NCI-H2029 treated with DMSO at 0.1 percent for 48 hours (cell line): Measurements from ENCODE around the gene ADH7.

Experiments used
- DNase-seq: peaks from one replicate; lab custom pipeline; 2025; lab: John Stamatoyannopoulos, UW

Gene ADH7

DNA sequence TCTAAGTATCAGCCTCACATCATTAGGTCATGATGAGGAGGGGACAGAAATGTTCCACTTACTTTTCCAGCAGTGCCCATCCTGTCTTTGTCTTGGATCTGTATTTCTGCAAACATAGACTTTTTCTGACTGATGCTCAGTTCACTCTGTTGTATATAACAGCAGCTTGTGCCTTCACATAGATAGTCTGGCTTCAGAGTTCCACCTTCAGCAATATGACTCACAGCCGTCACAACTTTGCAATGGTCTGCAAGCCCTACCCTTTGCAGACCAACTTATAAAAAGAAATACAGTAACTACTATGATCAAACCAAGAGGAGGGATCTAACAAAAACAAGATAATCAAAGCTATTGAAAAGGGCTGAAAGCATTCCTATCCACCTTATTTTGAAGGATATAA, at the start of gene ADH7:
ADH7 (minus strand) TSS at position 189 of the 400 bp plus-strand sequence; CDS start at position 80, 109 bp downstream.
- no peak for DNase-seq

GRCh38 chr4:99483636-99484035, 48.5 kb upstream of the ADH7 start:
- no peak for DNase-seq

DNA sequence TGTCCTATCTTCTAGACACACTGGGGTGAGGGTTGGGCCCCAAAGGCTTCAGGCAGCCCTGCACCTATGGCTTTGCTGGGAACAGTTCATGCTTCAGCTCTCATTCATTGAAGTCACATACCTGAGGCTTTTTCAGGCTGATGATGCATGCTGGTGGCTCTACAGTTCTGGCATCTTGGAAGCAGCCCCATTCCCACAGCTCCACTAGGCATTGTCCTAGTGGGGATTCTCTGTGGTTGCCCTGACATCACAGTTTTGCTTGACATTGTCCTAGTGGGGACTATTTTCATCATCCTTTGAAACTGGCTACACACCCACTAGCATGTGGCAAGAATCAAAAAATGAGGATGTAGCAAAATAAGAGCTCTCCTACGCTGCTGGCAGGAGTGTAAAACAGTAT, 38.0 kb upstream of the ADH7 start:
- no peak for DNase-seq

DNA sequence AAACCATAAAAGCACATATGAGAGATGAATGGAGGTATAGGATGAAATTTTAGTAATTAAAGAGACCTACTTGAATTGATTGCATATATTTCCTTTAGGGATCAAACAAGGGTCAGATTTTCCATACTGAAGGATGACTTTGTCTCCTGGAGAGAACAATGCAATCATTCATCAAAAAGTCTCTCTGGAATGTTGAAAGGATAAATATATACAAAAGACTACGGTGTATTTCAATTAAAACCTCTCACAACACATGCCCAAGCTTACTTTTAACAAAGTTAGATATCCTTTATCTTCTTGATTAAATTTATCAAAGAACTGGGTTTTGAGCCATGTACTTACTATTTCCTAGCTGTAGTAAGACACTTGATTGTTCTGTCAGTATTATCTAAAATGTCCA, 36.8 kb upstream of the ADH7 start:
- no peak for DNase-seq

GRCh38 chr4:99471349-99471748, 36.2 kb upstream of the ADH7 start:
- no peak for DNase-seq

GRCh38 chr4:99468889-99469288, 33.7 kb upstream of the ADH7 start:
- no peak for DNase-seq

- no peak for DNase-seq
Measured at GRCh38 chr4:99467887-99468286, 32.7 kb upstream of the ADH7 start.

DNA sequence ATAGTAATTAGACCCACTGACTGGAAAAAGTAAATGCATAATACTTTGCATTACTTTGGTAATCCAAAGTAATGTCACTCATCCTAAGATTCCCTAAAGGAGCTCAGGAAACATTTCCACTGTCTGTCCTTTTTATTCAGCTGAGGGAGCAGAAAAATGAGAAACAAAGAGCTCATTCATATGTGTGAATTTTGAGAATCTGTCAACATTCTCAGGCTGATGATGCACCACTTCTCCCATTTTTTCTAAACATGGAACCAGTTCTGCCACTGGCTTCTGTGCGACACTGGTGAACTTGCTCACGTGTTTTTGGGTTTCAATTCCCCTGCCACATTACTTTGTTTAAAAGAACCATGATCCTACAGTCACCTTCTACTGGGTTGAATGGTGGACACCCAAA, 28.4 kb upstream of the ADH7 start:
- no peak for DNase-seq

DNA sequence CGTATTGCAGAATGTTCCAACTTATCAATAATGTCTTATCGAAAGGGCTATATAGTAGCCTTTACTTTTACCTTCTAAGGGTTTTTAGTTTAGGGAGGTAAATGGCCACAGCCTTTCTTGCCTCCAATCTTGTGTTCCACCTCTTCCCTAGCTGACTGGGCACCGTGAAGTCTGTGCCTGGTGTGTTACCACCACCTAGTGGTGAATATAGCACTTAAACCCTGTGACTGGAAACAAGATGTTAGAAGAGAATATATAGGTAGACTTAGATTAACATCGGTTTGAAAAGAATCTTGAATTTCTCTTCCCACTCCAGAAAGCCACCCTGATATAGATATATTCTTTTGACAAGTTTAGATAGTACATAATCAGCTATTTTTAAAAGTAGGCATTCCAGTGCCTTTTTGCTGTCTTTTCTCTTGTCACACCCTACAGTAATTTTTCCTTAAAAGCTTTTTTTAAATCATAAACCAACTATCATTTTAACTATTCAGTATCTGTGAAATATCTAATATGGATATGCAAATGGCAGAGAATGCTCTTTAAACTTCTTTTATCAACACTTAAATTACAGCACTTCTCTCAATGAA, 27.8 kb upstream of the ADH7 start:
- DNase-seq, result peak; percentile 24

DNA sequence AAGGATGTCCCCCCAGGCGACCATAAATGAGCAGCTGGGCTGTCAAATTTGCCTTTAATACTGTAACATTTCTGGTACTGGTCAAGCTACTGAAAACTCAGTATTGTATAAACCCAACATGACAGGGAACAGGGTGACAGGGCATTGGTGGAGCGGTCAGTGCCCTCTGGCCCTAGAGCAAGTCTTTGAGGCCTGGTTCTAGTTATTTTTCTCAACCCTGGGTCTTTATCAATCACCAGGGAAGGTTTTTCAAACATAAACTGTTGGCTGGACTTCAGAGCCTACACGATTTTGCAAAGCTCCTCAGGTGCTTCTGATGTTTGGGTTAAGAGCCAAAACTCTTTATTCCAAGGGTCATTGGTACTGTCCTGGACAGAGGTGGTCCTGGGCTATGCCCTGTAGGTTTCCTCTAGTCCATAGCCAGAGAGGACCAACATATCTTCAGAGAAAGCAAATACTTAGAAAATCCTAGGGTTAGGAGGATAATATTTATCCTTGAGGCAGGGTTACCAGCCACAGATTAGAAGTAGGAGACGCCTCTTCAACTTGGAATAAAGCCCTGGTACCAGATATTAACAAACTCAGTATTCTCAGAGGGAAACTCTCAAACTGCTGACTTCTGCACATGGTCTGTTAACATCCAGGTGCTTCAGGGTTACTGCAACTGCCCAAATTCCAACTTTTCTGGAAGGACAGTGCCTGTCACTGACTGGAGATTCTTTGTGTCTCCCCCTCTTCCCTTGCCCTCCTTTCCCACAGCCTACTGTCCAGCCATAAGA, 26.7 kb upstream of the ADH7 start:
- no peak for DNase-seq

DNA sequence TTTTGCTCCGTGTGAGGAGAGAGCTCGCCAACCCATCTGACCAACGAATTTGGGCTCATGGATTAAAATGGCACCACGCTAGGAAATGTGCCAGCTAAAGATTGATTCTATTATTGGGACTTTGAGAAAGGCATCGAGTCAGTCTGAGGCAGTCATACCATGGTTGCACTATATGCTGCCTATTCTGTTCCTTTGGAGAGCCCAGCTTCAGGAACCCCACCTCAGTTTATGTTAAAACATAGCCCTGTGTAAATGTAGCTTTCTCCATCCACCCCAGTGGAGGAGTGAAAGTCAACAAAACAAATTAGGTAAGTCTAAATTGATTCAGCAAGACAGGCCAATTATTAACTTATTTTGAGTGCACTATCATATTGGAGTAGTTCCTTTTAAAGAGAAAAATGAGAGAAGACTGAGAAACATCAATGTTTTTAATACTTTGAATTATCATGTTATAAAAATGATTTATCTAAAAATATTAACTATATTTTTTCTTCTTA, 24.5 kb upstream of the ADH7 start:
- DNase-seq, result no peak

DNA sequence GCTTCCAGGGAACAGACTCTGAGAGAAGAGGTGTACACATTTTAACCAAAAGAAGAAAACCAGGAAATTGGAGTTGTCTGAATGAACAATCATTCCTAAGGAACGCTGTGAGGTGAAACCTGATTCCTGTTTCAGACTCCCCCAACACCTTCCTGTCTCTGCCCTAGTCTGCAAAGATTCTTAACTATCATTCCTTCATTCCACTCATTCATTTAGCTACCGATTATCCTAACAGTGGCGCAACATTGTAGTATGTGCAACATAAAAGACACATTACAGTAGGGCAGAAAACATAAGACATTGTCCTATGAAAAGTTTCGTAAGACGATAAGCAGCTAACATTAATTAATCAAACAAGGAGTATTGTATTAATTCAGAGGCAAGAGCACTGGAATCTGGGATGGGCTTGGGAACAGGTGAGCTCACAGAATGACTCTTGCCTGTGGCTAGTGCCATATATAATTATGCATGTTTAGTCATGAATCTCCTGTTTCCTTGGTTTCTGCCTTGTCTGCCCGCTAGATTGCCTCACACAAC, 23.8 kb upstream of the ADH7 start:
- DNase-seq, result no peak

- DNase-seq, result no peak
Measured at GRCh38 chr4:99457676-99458075, 22.5 kb upstream of the ADH7 start.

- DNase-seq, result no peak
Measured at GRCh38 chr4:99457270-99457669, 22.1 kb upstream of the ADH7 start.

GRCh38 chr4:99447513-99447912, 12.4 kb upstream of the ADH7 start:
- DNase-seq, result no peak

GRCh38 chr4:99447079-99447478, 11.9 kb upstream of the ADH7 start:
- DNase-seq, result no peak

DNA sequence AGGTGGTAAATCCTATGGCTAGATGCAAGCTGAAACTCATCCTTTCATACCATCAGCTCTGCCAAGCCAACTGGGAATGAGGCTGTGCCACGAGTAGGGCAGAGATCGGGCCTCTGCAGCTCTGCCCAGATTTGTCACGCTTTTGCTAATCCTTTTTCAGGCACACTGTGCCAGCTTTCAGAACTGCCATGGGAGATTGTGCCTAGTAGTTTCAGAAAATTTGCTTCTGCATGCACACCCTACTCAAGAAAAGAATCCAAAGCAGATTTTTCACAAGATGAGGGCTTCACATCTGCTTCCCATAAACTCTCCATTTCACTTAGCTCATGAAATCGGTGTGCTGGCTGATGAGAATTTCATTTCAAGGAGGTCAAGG, 3.3 kb upstream of the ADH7 start:
- DNase-seq, result no peak

GRCh38 chr4:99437723-99438404, 2.7 kb upstream of the ADH7 start:
- no peak for DNase-seq

DNA sequence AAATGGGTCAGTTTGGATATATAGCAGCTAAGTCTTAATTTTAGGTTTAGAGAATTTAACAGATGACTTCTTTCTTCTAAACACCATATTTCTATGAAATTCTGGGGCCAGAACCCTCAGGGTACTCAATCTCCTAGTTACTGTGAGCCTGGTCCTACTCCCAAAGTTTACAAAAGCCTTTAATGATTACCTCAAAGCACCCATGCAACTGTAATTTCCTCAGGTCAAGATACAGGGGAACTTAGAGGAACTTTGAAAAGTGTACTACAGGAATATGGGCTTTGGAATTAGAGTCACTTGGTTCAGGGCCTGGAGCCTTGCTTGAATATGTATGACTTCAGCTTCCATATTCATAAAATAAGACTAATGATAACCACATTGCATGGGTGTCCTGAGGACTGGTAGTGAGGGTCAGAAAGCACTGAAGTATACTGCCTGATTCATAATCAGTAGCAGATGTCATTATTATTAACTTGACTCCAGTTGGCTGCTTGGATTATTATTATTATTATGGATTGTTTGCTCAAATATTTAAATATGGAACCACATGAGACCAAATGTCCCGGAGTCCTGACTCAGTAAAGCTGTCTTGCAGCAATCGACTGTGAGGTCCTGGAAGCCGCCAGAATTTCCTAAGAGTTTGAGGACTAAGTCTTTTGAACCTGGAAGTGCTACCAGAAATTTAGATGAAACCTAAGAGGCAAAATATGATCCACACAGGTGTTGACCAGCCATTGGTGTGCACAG, 2.0 kb upstream of the ADH7 start:
- no peak for DNase-seq

- DNase-seq, result no peak
Measured at GRCh38 chr4:99436462-99436861, 1.3 kb upstream of the ADH7 start.

GRCh38 chr4:99430106-99430505, 5.0 kb downstream of the ADH7 start:
- DNase-seq, result no peak

DNA sequence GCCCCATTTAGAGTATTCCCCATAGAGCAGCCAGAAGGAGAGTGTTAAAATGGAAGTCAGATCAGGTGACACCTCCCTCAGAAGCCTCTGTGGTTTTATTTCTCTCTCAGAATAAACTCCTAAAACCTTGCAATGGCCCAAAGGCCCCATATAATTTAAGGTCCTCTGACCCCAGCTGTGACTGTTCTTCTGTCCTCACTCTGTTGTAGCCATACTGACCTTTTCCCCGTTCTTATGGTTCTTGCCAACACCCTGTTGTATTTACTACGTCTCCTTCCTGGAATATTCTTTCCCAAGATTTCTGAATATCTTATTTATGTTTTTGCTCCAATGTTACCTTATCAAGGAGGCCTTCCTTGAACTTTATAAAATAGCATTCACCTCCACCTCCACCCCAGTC, 18.0 kb downstream of the ADH7 start:
- no peak for DNase-seq
